Breast epithelium (tissue), 3 donors: ENCODE measurements around the gene CACNG4.

Source experiments
- POLR2AphosphoS5 ChIP-seq, 3 donors: sonication (generic); formaldehyde crosslinking; IDR thresholded peaks; one replicate each; pipeline ENCODE4 v1.6.1; 2017; ENCODE audit warnings: antibody characterized with exemption in 3 of 3
- TF ChIP-seq, protein P1 (sequence below), 3 donors: fragments of 450-650 bp; IDR thresholded peaks; one replicate each; pipeline ENCODE4 v1.5.1; 2016 to 2017; ENCODE audit warnings: antibody characterized with exemption in 3 of 3, mild to moderate bottlenecking in 3 of 3, moderate library complexity in 3 of 3

DNA sequence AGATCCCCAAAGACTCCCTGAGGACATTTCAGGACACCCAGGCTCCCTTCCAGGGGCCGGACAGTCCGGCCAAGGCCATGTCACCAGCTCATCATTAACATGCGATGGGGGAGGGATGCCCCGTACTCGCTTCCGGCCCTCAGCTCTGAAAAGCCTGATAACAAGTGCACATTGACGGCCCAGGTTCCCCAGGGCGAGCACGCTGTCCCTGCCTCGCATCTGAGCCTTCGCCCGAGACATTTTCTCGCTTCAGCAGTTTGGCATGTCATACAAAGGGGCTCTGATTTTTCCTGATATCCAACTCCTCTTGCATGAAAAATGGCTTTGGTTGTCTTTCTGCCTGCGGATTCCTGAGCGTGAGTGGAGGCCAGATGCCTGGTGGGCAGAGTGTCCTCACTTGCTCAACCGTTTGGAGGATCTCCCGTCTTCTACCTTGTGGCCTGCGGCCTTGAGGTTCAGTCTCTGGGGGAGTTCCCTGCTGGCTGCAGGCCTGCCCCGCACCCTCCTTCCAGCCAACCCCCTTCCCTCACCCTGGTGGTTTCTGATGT is 14.1 kb downstream of the CACNG4 start:
- TF ChIP-seq, protein P1, sequence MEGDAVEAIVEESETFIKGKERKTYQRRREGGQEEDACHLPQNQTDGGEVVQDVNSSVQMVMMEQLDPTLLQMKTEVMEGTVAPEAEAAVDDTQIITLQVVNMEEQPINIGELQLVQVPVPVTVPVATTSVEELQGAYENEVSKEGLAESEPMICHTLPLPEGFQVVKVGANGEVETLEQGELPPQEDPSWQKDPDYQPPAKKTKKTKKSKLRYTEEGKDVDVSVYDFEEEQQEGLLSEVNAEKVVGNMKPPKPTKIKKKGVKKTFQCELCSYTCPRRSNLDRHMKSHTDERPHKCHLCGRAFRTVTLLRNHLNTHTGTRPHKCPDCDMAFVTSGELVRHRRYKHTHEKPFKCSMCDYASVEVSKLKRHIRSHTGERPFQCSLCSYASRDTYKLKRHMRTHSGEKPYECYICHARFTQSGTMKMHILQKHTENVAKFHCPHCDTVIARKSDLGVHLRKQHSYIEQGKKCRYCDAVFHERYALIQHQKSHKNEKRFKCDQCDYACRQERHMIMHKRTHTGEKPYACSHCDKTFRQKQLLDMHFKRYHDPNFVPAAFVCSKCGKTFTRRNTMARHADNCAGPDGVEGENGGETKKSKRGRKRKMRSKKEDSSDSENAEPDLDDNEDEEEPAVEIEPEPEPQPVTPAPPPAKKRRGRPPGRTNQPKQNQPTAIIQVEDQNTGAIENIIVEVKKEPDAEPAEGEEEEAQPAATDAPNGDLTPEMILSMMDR (IDR thresholded peaks at IDR 0.05): no peak
- TF ChIP-seq POLR2AphosphoS5 (IDR thresholded peaks at IDR 0.05): no peak
